SKM-1 treated with dmso at 0.1 percent for 144 hours (cell line): Measurements from ENCODE around the gene ASPDH.
A peak's percentile ranks its signal among the peaks of the same experiment; 100 is the strongest.

Source experiments
- DNase-seq: peaks from one replicate; lab custom pipeline; 2025; ENCODE audit not compliant: unreplicated experiment; lab: John Stamatoyannopoulos, UW

The ASPDH gene

GRCh38 chr19:50498219-50499056 is 15.3 kb downstream of the ASPDH start:
- no peak for DNase-seq

GRCh38 chr19:50497022-50497405 is 16.7 kb downstream of the ASPDH start:
- DNase-seq: no peak

- no peak for DNase-seq
These were observed 17.3 kb downstream of the ASPDH start for GRCh38 chr19:50496189-50497021.

GRCh38 chr19:50495020-50495531 is 18.6 kb downstream of the ASPDH start:
- DNase-seq: no peak

GRCh38 chr19:50494186-50495019 is 19.3 kb downstream of the ASPDH start:
- DNase-seq: no peak

GRCh38 chr19:50493171-50493570 is 20.5 kb downstream of the ASPDH start:
- no peak for DNase-seq

GRCh38 chr19:50492303-50493052 is 21.2 kb downstream of the ASPDH start:
- DNase-seq: peak; percentile 57

GRCh38 chr19:50490991-50491472 is 22.7 kb downstream of the ASPDH start:
- no peak for DNase-seq

GRCh38 chr19:50490411-50490811 is 23.3 kb downstream of the ASPDH start:
- no peak for DNase-seq

GRCh38 chr19:50489461-50490011 is 24.2 kb downstream of the ASPDH start:
- DNase-seq: no peak

GRCh38 chr19:50488389-50489194 is 25.1 kb downstream of the ASPDH start:
- DNase-seq: peak; percentile 10

- DNase-seq: no peak
These were observed 26.7 kb downstream of the ASPDH start for GRCh38 chr19:50486823-50487515.

- DNase-seq: no peak
These were observed 28.3 kb downstream of the ASPDH start for GRCh38 chr19:50485284-50485955.

GRCh38 chr19:50482916-50483315 is 30.8 kb downstream of the ASPDH start:
- DNase-seq: no peak

- no peak for DNase-seq
These were observed 31.4 kb downstream of the ASPDH start for GRCh38 chr19:50482271-50482855.

GRCh38 chr19:50481351-50482149 is 32.2 kb downstream of the ASPDH start:
- no peak for DNase-seq
